ENCODE measurements around the gene SLX1B. TPM values are rescaled to one million over a fixed set of nuclear protein-coding genes. Genes with fewer than 3 reads are reported as not detected.
"Not testable (repeated sequence)": the region's sequence is repeated elsewhere in the genome, so short reads cannot be mapped to it uniquely, and the experiment has no call there.

Gene SLX1B
- total and polyA plus RNA-seq, 10 of the 15 experiments (the other 5 are each of a cell fraction or from before 2014, with no cell fraction given): 1.6 to 24.1 (median 10.6) TPM

DNA sequence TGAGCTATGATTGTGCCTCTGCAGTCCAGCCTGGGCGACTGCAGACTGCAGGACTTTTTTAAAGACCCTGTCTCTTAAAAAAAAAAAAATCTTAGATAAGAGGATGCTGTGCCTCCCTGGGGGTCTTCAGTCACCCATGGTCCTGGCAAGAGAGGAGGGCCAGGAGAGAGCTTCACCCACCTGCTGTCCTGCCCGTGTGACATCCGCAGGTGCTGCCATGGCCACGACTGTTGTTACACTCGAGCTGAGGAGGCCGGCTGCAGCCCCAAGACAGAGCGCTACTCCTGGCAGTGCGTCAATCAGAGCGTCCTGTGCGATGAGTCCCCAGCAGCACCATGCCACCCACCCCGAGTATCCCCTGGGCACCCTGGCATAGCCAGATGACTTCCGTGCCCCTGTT, 27.9 kb downstream of the SLX1B start:
- DNase-seq (ENCODE audit: low read depth, low spot score); FAIRE-seq; H3K27me3 ChIP-seq (replicated peaks in 1 of 2; ENCODE audit: control insufficient read depth in 2 of 2, insufficient read depth in 2 of 2, low read length in 1 of 2); RAD21 ChIA-PET (ENCODE audit: unreplicated experiment); H3K4me1 ChIP-seq (ENCODE audit: control insufficient read depth, insufficient read depth, low read length); H4K20me1 ChIP-seq (ENCODE audit: control insufficient read depth, insufficient read depth); H2AFZ ChIP-seq (ENCODE audit: control insufficient read depth, low read depth, low read length); CTCF ChIA-PET; H3K79me2 ChIP-seq (ENCODE audit: control insufficient read depth, insufficient read depth, low read length); H3K4me2 ChIP-seq (ENCODE audit: control insufficient read depth, insufficient read depth); SMC1A ChIA-PET (ENCODE audit: uncharacterized antibody, unreplicated experiment); H3K9ac ChIP-seq (ENCODE audit: control insufficient read depth, insufficient read depth, low read length); H3K4me3 ChIP-seq; ATAC-seq; POLR2A ChIA-PET; intact Hi-C loops (cut with micrococcal nuclease; ENCODE audit: unreplicated experiment); BruUV-seq (replicated peaks); in situ Hi-C loops (cut with MboI); H3K36me3 ChIP-seq (ENCODE audit: control insufficient read depth in 2 of 2, insufficient read depth in 2 of 2, low read length in 1 of 2); H3K27ac ChIP-seq (ENCODE audit: control insufficient read depth, insufficient read depth); H3K9me3 ChIP-seq (replicated peaks; ENCODE audit: control insufficient read depth, insufficient read depth, low read length): not testable (repeated sequence)
- 66% methylated on average over 6 of the region's 12 CpGs for WGBS (ENCODE audit: insufficient coverage, insufficient replicate concordance, low lambda C conversion rate, missing lambda C conversion rate)

DNA sequence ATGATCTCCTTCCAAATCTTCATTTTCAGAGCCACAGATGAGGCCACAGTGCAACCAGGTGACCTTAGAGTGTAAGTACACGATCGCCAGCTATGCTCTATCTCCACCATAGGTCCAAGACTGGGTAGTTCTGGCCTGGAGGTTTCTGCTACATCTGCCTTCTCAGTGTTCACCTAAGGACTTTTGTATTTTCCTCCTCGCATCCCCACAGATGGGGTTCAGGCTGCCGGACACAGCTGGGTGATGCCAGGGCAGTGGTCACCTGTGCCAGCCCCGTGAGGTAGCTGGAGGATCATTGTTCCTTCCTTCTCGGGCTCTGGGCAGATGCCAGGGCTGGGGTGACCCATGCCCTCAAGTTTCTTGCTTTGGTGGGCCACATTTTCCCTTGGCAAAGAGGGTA, 52.0 kb downstream of the SLX1B start, which contains the start of gene NPIPB12:
TSS of gene NPIPB12 (minus strand) at position 101 of the 400 bp plus-strand sequence.
- H4K20me1 ChIP-seq (ENCODE audit: control insufficient read depth, insufficient read depth); H2AFZ ChIP-seq (ENCODE audit: control insufficient read depth, low read depth, low read length); H3K36me3 ChIP-seq (ENCODE audit: control insufficient read depth in 2 of 2, insufficient read depth in 2 of 2, low read length in 1 of 2); RAD21 ChIA-PET (ENCODE audit: unreplicated experiment); DNase-seq (ENCODE audit: low read depth, low spot score); H3K79me2 ChIP-seq (ENCODE audit: control insufficient read depth, insufficient read depth, low read length); SMC1A ChIA-PET (ENCODE audit: uncharacterized antibody, unreplicated experiment); intact Hi-C loops (cut with micrococcal nuclease; ENCODE audit: unreplicated experiment); POLR2A ChIA-PET; H3K9me3 ChIP-seq (replicated peaks; ENCODE audit: control insufficient read depth, insufficient read depth, low read length); CTCF ChIA-PET; BruUV-seq (replicated peaks); H3K27ac ChIP-seq (ENCODE audit: control insufficient read depth, insufficient read depth); H3K4me1 ChIP-seq (ENCODE audit: control insufficient read depth, insufficient read depth, low read length); H3K27me3 ChIP-seq (replicated peaks in 1 of 2; ENCODE audit: control insufficient read depth in 2 of 2, insufficient read depth in 2 of 2, low read length in 1 of 2); H3K9ac ChIP-seq (ENCODE audit: control insufficient read depth, insufficient read depth, low read length); H3K4me2 ChIP-seq (ENCODE audit: control insufficient read depth, insufficient read depth); in situ Hi-C loops (cut with MboI); ATAC-seq; FAIRE-seq; H3K4me3 ChIP-seq: not testable (repeated sequence)
- WGBS (ENCODE audit: insufficient coverage, insufficient replicate concordance, low lambda C conversion rate, missing lambda C conversion rate): no CpG with 5 or more reads among the region's 6 CpGs

Small RNA genes within 50 kb of the gene (small RNA-seq; reads per million reads assigned to genes)
- not detected for gene AC133555.2

Other genes starting within 250 kb of the SLX1B start
- 0.38 and 0.40 TPM in 2 replicates for gene NPIPB11, start 47.8 kb upstream of the SLX1B start, total RNA-seq (2014; rRNA removed)
- 1.4 and 1.7 TPM in 2 replicates for gene NPIPB11, start 47.8 kb upstream of the SLX1B start, total RNA-seq (2014; rRNA removed; fragmentation: Illumina TruSeq; extraction: Trizol)
- 2.1 and 2.7 TPM in 2 replicates for gene NPIPB11, start 47.8 kb upstream of the SLX1B start, total RNA-seq (2021)
- gene NPIPB11, start 47.8 kb upstream of the SLX1B start, polyA plus RNA-seq (2011; rRNA removed): 1.3 and 2.4 TPM in 2 replicates
- gene NPIPB11, start 47.8 kb upstream of the SLX1B start, polyA plus RNA-seq (2014; fragmentation: Illumina TruSeq; extraction: Trizol): 4.2 and 5.0 TPM in 2 replicates
- under 1 TPM; 0.16 to 0.53 TPM for gene NPIPB11, start 47.8 kb upstream of the SLX1B start, polyA plus RNA-seq (2014; fragmentation: Nextera tagmentation; extraction: Ambion mirVana)
- gene NPIPB11, start 47.8 kb upstream of the SLX1B start, polyA plus RNA-seq (2014; rRNA removed): 4.8 and 5.5 TPM in 2 replicates
- gene NPIPB11, start 47.8 kb upstream of the SLX1B start, polyA plus RNA-seq (2016; fragmentation: Nextera tagmentation; extraction: Ambion mirVana): 1 to 10 TPM; 2.1 to 2.3 TPM
- gene BOLA2, start 182 bp upstream of the SLX1B start, total RNA-seq (2014; rRNA removed): 56.1 and 58.3 TPM in 2 replicates
- gene BOLA2, start 182 bp upstream of the SLX1B start, total RNA-seq (2014; rRNA removed; fragmentation: Illumina TruSeq; extraction: Trizol): 12.7 and 14.1 TPM in 2 replicates
- gene BOLA2, start 182 bp upstream of the SLX1B start, total RNA-seq (2021): 3.4 and 5.5 TPM in 2 replicates
- gene BOLA2, start 182 bp upstream of the SLX1B start, polyA plus RNA-seq (2011; rRNA removed): 12.8 and 15.9 TPM in 2 replicates
- gene BOLA2, start 182 bp upstream of the SLX1B start, polyA plus RNA-seq (2014; fragmentation: Illumina TruSeq; extraction: Trizol): 8.0 and 9.8 TPM in 2 replicates
- 10 to 100 TPM; 19.6 to 22.8 TPM for gene BOLA2, start 182 bp upstream of the SLX1B start, polyA plus RNA-seq (2014; fragmentation: Nextera tagmentation; extraction: Ambion mirVana)
- gene BOLA2, start 182 bp upstream of the SLX1B start, polyA plus RNA-seq (2014; rRNA removed): 56.7 and 75.2 TPM in 2 replicates
- 10 to 100 TPM; 19.0 to 19.3 TPM for gene BOLA2, start 182 bp upstream of the SLX1B start, polyA plus RNA-seq (2016; fragmentation: Nextera tagmentation; extraction: Ambion mirVana)
- not detected in 2 replicates for gene SULT1A4, start 5.4 kb downstream of the SLX1B start, total RNA-seq (2014; rRNA removed)
- 0.28 and 0.72 TPM in 2 replicates for gene SULT1A4, start 5.4 kb downstream of the SLX1B start, total RNA-seq (2014; rRNA removed; fragmentation: Illumina TruSeq; extraction: Trizol)
- 0.35 and 1.3 TPM in 2 replicates for gene SULT1A4, start 5.4 kb downstream of the SLX1B start, total RNA-seq (2021)
- 0.16 and 0.22 TPM in 2 replicates for gene SULT1A4, start 5.4 kb downstream of the SLX1B start, polyA plus RNA-seq (2011; rRNA removed)
- gene SULT1A4, start 5.4 kb downstream of the SLX1B start, polyA plus RNA-seq (2014; fragmentation: Illumina TruSeq; extraction: Trizol): 0.63 TPM in 1 of 2 replicates, not detected in the other
- under 1 TPM; 0.13 to 0.23 TPM for gene SULT1A4, start 5.4 kb downstream of the SLX1B start, polyA plus RNA-seq (2014; fragmentation: Nextera tagmentation; extraction: Ambion mirVana)
- gene SULT1A4, start 5.4 kb downstream of the SLX1B start, polyA plus RNA-seq (2014; rRNA removed): 0.72 TPM in 1 of 2 replicates, not detected in the other
- gene SULT1A4, start 5.4 kb downstream of the SLX1B start, polyA plus RNA-seq (2016; fragmentation: Nextera tagmentation; extraction: Ambion mirVana): under 1 TPM in 1 of 2 experiments, not detected in 1; 0.29 TPM
- 5.8 and 9.0 TPM in 2 replicates for gene NPIPB12, start 51.9 kb downstream of the SLX1B start, total RNA-seq (2014; rRNA removed)
- 14.6 and 21.0 TPM in 2 replicates for gene NPIPB12, start 51.9 kb downstream of the SLX1B start, total RNA-seq (2014; rRNA removed; fragmentation: Illumina TruSeq; extraction: Trizol)
- 26.4 and 32.4 TPM in 2 replicates for gene NPIPB12, start 51.9 kb downstream of the SLX1B start, total RNA-seq (2021)
- gene NPIPB12, start 51.9 kb downstream of the SLX1B start, polyA plus RNA-seq (2011; rRNA removed): 19.8 and 30.0 TPM in 2 replicates
- 36.5 and 52.5 TPM in 2 replicates for gene NPIPB12, start 51.9 kb downstream of the SLX1B start, polyA plus RNA-seq (2014; fragmentation: Illumina TruSeq; extraction: Trizol)
- 1 to 10 TPM; 1.4 to 6.2 TPM for gene NPIPB12, start 51.9 kb downstream of the SLX1B start, polyA plus RNA-seq (2014; fragmentation: Nextera tagmentation; extraction: Ambion mirVana)
- gene NPIPB12, start 51.9 kb downstream of the SLX1B start, polyA plus RNA-seq (2014; rRNA removed): 28.7 and 41.3 TPM in 2 replicates
- 10 to 100 TPM; 23.4 to 24.2 TPM for gene NPIPB12, start 51.9 kb downstream of the SLX1B start, polyA plus RNA-seq (2016; fragmentation: Nextera tagmentation; extraction: Ambion mirVana)
- gene SPN, start 208.7 kb downstream of the SLX1B start, total RNA-seq (2014; rRNA removed): 74.4 and 80.7 TPM in 2 replicates
- 54.1 and 57.4 TPM in 2 replicates for gene SPN, start 208.7 kb downstream of the SLX1B start, total RNA-seq (2014; rRNA removed; fragmentation: Illumina TruSeq; extraction: Trizol)
- gene SPN, start 208.7 kb downstream of the SLX1B start, total RNA-seq (2021): 173 and 182 TPM in 2 replicates
- 45.4 and 134 TPM in 2 replicates for gene SPN, start 208.7 kb downstream of the SLX1B start, polyA plus RNA-seq (2011; rRNA removed)
- gene SPN, start 208.7 kb downstream of the SLX1B start, polyA plus RNA-seq (2014; fragmentation: Illumina TruSeq; extraction: Trizol): 144 and 150 TPM in 2 replicates
- 10 to 100 TPM; 16.2 to 42.8 TPM for gene SPN, start 208.7 kb downstream of the SLX1B start, polyA plus RNA-seq (2014; fragmentation: Nextera tagmentation; extraction: Ambion mirVana)
- 74.6 and 80.2 TPM in 2 replicates for gene SPN, start 208.7 kb downstream of the SLX1B start, polyA plus RNA-seq (2014; rRNA removed)
- 100 to 1,000 TPM; 105 to 108 TPM for gene SPN, start 208.7 kb downstream of the SLX1B start, polyA plus RNA-seq (2016; fragmentation: Nextera tagmentation; extraction: Ambion mirVana)
- gene QPRT, start 224.6 kb downstream of the SLX1B start, total RNA-seq (2014; rRNA removed): 32.1 and 36.4 TPM in 2 replicates
- 15.6 and 16.4 TPM in 2 replicates for gene QPRT, start 224.6 kb downstream of the SLX1B start, total RNA-seq (2014; rRNA removed; fragmentation: Illumina TruSeq; extraction: Trizol)
- 34.8 and 35.7 TPM in 2 replicates for gene QPRT, start 224.6 kb downstream of the SLX1B start, total RNA-seq (2021)
- 25.7 and 43.0 TPM in 2 replicates for gene QPRT, start 224.6 kb downstream of the SLX1B start, polyA plus RNA-seq (2011; rRNA removed)
- 19.2 and 19.9 TPM in 2 replicates for gene QPRT, start 224.6 kb downstream of the SLX1B start, polyA plus RNA-seq (2014; fragmentation: Illumina TruSeq; extraction: Trizol)
- gene QPRT, start 224.6 kb downstream of the SLX1B start, polyA plus RNA-seq (2014; fragmentation: Nextera tagmentation; extraction: Ambion mirVana): 1 to 10 TPM; 2.7 to 6.9 TPM
- gene QPRT, start 224.6 kb downstream of the SLX1B start, polyA plus RNA-seq (2014; rRNA removed): 30.1 and 31.3 TPM in 2 replicates
- 10 to 100 TPM; 31.4 to 34.7 TPM for gene QPRT, start 224.6 kb downstream of the SLX1B start, polyA plus RNA-seq (2016; fragmentation: Nextera tagmentation; extraction: Ambion mirVana)